H54 (cell line): Measurements from ENCODE around the gene PAWR.
"Not testable (repeated sequence)": the region's sequence is repeated elsewhere in the genome, so short reads cannot be mapped to it uniquely, and the experiment has no call there.

Source experiments
- DNase-seq: peaks from one replicate; pipeline ENCODE4 v3.0.0; 2011; ENCODE audit warnings: low spot score, mixed read lengths; ENCODE audit not compliant: insufficient read length
- FAIRE-seq: peaks from 3 replicates; lab custom pipeline; 2011; peaks lifted over from hg19 to GRCh38; lab: Jason Lieb, UNC
- POLR2A ChIP-seq: IDR thresholded peaks from 2 replicates; pipeline ENCODE4 v1.6.1; 2011; ENCODE audit warnings: low read depth, mild to moderate bottlenecking, low read length

The PAWR gene

DNA sequence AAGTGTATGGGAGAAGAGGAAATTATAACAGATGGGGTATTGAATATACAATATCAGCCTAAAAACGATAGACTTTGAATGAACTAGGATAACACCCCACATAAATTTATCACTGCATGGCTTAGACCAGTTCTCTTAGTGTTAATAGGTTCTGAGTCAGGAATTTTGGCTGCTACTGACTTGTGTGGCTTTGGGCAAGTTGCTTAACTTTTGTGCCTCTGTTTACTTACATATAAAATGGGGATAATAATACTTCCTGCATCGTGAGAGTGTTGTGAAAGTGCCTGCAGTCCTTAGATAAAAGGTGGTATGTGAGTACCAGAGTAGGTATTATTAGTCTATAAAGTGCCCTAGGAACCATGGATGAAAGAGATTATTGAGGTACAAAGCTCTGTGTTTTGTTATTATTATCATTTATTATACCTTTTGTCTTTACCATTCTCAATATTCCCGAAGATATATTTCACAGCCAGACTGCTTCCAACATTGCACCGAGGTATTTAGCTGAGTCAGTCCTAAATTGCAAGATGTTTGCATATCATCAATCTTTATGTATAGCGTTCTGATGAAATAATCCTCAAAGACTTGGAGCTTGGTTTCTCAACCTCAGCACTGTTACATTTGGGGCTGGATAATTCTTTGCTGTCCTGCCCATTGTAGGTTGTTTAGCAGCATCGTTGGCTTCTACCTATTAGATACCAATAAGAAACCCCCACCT, 2.3 kb upstream of the PAWR start:
- DNase-seq (no peak), FAIRE-seq (peak; percentile 77)
- TF ChIP-seq POLR2A, result no peak

DNA sequence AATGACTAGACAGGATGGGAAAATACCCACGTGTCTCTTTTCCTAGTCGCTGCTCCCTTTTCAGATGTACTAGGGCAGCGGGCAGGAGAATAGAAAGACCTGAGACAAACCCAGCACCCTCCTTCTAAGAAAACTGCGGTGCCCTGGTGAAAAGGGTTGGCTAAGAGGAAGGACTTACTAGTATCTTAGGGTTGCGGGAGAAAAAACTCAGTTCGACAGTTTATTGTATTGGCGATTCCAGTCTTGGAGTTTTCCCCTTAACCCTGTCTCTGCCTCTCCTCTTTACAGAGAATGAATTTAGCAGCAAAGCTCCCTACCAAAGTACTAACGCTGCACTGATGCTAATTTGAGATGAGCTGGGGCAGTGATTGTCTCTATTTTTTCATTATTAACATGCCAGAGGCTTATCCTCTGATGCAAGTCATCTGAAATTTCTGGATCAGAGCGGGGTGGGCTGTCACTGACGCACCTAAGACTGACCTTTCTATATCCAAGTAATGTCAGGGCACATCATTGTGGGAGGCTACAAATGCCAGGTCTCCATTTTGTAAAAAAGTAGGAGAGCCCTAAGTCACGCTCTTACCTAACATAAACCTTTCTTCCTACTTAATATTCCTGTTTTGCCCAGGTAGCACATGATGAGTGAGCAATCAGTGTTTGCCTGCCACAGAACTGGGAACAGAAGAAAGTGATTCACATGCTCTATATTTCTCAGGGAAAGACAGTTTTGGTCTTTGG, 916 bp upstream of the PAWR start:
- FAIRE-seq (peak; percentile 89), DNase-seq (no peak)
- TF ChIP-seq POLR2A, result no peak

DNA sequence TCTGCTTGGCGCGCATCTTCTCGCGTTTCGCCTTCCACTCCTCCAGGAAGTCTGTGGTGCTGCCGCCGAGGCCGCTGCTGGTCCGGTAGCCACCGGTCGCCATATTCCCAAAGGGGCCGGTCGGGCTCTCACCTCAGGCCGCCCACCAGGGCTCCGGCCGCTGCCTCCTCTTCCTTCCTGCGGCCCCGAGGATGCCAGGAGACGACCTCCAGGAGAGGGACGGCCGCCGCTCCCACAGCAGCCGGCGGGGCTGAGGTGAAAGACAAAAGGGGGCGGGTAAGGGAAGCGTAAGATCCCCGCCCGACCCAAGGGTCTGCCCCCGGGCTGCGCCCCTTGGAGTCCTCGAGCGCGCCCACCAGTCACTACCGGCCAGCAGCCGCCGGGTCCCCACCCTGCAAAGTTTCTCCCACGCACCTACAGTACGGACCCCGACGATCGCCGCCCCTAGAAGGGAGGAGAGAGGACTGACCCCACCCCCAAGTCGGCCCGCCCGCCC, 574 bp downstream of the PAWR start:
- DNase-seq, result no peak
- no peak; the same call in 1 of the 2 replicates for TF ChIP-seq POLR2A
- no peak for FAIRE-seq

DNA sequence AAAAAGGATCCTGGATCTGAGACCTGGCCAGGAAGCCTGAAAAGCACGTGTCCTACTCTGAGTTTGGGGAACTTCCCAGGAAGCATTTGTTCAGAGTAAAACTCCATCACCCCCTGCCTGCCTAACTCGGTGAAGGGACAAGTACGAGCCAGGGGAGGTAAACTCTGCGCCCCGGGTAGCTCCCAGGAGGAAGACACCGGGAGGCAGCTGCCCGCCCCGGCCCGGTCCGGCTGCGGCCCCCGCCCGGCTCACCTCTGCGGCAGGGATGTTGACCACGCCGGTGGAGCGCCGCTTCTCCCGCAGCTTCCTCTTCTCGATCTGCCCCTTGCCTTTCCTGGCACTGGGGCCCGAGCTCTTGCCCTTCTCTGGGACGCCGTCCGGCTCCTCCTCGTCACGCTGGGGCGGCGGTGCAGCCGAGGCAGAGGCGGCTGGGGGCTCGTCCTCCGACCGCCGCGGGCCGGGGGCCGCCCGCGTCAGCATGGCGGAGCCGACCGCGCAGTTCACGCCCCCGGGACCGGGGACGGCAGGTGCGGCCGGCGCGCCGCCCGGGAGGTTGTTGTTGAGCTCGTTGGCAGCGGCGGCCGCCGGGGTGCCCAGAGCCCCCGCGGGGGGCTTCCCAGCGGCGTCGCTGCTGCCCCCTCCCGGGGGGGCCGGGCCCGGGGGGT, 1.2 kb downstream of the PAWR start:
- no peak for FAIRE-seq
- no peak for TF ChIP-seq POLR2A
- no peak for DNase-seq

DNA sequence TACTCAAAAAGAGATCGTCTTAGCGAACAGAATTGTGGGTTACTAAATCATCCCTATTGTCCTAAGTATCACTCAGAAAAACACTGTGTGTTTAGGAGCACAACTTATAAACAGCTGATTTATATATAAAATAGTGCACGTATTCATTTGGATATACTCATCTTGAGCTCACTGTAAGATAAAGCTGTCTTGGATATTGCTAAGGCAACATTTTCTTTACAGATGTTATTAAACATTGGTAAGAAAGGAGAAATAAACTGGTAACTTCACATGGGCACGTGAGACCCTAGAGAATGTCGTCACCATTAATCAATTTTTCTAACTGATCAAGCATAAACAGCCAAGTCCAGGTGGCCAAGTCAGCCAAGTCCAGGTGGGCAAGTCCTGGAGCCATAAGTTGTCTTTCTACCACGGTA, 1.7 kb downstream of the PAWR start:
- FAIRE-seq, result peak; percentile 43
- DNase-seq, result no peak
- TF ChIP-seq POLR2A, result no peak

DNA sequence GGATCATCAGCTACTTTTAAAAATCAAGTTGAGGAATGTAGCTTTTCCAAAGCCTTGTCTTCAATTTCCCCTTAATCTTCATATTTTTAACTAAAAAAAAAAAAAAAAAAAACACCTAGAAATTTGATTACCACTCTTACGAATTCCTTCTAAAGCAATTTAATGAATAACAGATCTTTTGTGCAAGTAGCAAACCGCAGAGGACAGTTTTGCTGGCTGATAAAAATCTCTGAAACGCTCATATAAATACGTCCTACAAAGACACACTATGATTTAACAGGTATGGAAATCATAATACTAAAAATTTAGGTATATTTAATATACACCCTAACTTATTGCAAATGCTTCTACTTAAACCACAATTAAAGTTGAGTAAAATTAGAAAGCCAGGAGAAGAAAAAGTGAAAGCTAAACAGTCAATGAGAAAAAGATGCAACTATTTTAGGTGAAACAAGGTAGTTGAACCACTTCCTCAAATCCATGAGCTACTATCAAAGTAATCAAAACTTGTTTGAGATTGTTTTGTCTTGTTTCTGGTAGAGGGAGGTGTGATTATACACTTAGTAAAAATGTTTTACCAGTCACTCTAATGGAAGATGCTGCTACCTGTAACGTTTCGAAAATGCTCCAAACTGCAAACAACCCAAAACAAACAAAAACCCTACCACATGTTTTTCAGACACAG, 2.2 kb downstream of the PAWR start:
- FAIRE-seq (peak; percentile 77), DNase-seq (no peak)
- TF ChIP-seq POLR2A, result no peak

DNA sequence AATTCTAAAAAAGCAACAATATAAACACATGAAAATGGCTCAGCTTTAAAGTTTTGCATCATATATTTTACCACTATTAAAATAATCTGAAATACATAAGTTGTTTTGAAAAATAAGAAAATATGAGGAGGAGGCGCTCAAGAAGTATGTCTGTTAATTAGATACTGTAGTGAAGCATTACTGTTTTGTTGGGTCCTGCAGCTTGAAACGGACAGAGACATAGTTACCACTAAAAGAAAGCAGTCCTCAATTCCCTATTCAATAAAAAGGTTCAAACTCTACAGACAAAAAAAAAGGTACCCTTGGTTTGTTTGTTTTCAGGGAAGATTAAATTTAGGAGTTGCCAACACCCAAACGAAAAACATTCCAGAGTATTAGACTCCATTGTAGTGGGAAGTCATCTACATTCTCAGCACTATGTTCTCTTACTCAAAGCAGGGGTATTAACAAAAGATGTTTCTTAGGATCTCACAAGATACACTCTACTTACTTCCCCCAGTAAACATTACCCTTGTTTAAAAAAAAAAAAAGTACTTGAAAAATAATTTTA, 3.0 kb downstream of the PAWR start:
- FAIRE-seq, result peak; percentile 84
- no peak for TF ChIP-seq POLR2A

DNA sequence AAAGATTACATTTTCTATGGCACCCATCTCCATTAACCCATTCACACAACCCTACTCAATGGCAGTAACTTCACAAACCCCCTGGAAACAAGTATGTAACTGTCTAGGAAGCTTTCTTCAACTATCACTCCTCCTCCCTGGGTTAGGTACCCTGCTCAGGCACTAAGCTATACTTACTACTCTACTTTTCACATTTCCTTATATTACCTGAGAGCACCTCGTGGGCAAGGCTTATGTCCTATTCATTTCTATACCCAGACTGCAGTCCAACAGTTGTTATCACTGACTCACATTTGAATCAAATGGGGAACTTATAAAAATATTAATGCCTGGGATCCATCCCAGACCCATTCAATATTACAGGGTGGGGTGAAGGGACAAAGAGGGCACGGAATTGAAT, 4.6 kb downstream of the PAWR start:
- no peak for FAIRE-seq
- no peak for TF ChIP-seq POLR2A
- DNase-seq, result no peak

More for the DNA sequence above, 3.0 kb downstream of the PAWR start:
- no peak for DNase-seq

DNA sequence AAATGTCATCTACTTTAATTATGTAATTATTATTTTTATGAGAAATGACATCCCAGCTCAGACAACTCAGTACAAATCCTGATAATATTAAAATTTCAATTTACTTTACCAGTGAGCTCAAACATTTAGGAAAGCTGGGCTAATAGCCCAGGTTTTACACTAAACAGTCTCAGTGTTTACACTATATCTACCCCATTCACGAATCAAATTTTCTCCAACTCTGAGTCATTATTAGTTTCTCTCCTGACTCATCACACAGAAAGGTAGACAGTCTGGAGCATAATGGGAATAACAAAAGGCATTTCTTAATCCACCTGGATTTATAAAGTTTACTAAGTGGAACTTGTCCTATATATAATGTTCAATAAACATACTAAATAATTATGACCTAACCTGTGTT, 5.7 kb downstream of the PAWR start:
- FAIRE-seq, result peak; percentile 95
- no peak for TF ChIP-seq POLR2A
- no peak for DNase-seq

DNA sequence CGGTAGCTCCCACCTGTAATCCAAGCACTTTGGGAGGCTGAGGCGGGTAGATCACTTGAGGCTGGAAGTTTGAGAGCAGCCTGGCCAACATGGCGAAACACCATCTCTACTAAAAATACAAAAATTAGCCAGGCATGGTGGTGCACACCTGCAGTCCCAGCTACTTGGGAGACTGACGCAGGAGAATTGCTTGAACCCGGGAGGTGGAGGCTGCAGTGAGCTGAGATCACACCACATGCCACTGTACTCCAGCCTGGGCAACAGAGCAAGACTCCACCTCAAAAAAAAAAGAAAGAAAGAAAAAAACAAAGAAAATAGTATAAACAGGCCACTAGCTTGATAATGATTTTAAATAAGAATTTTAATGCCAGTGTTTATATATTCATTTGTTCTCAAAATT, 6.4 kb downstream of the PAWR start:
- not testable (repeated sequence) for FAIRE-seq, DNase-seq

DNA sequence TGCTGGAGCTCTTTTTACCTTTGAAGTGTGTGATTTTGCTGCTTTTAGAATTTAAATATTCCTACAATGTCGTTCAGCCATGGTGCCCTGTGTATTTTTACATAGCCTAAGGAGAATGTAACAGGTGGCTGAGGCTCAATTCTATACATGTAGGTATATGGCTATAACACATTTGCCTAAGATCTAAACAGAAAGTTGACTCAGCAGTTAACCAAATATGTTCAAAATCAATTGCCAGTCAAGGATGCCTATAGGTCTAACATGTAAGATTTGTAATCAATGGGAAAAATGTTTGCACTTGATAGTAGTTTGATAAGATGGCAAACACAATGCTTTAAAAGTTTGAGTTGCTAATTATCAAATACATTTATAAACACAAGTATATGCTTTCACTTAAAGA, 8.2 kb downstream of the PAWR start:
- TF ChIP-seq POLR2A, result no peak
- FAIRE-seq (peak; percentile 64), DNase-seq (no peak)

DNA sequence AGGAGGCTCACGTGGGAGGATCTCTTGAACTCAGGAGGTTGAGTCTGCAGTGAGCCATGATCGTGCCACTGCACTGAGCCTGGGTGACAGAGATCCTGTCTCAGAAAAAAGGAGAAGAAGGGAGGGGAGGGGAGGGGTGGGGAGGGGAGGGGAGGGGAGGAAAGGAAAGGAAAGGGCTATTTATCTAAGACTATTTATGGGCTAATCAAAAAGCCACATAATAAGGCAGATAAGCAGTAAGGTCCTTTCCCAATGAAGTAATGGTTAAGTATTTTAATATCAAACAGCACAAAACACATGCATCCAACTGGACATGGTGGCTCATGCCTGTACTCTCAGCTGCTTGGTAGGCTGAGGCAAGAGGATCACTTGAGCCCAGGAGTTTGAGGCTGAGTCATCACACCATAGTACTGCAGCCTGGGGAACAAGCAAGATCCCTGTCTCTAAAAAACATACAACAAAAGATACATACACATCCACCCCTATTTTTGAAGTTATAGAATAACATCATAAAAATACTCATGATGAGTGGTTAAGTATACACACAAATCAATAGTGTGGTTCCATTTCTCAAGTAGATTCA, 9.7 kb downstream of the PAWR start:
- FAIRE-seq (peak; percentile 91), DNase-seq (no peak)
- TF ChIP-seq POLR2A, result no peak

DNA sequence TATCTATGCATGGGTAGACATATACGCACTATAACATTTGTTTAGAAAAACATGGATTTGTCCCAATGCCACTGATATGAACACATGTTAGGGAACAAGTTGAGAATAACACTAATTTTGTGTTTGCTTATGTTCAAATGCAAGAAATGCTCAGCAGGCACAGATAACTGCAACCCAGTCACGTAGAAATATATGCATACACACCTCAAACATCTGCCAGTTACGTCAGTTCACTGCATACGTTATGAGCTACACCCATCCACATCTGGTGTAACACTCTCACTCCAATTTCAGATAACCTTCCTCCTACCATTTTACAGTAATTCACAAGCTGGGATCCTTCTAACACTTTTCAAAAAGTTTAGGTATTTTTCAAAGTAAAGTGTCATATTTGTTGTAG, 10.7 kb downstream of the PAWR start:
- no peak for TF ChIP-seq POLR2A
- DNase-seq (no peak), FAIRE-seq (no peak)
